Epithelial cell of esophagus (primary cell): ENCODE measurements around the gene ACVR1.

Source experiments
- DNase-seq: peaks from one replicate; pipeline ENCODE4 v3.0.0; 2010; ENCODE audit warnings: low read depth
- H3K4me3 ChIP-seq: 2 replicates; pipeline ENCODE4 v1.5.1; 2011; ENCODE audit warnings: mild to moderate bottlenecking, low read length, control low read depth
- CTCF ChIP-seq: IDR thresholded peaks from 2 replicates; pipeline ENCODE4 v1.5.1; 2011; ENCODE audit warnings: low read depth, mild to moderate bottlenecking, low read length, control low read depth, inconsistent platforms; ENCODE audit not compliant: insufficient read depth; ENCODE audit errors: missing control alignments

Gene ACVR1

GRCh38 chr2:157777427-157777826, 98.7 kb downstream of the ACVR1 start:
- TF ChIP-seq CTCF: peak; percentile 73
- H3K4me3 ChIP-seq: no peak overlapping the region
- DNase-seq: peak; percentile 62

- no peak for DNase-seq
- H3K4me3 ChIP-seq: no peak overlapping the region
Measured at GRCh38 chr2:157771234-157771633, 104.9 kb downstream of the ACVR1 start.

GRCh38 chr2:157769856-157770255, 106.3 kb downstream of the ACVR1 start:
- no peak for TF ChIP-seq CTCF
- no peak overlapping the region for H3K4me3 ChIP-seq
- no peak for DNase-seq

More at GRCh38 chr2:157771234-157771633, 104.9 kb downstream of the ACVR1 start:
- no peak for TF ChIP-seq CTCF

- TF ChIP-seq CTCF: no peak
- DNase-seq: no peak
- H3K4me3 ChIP-seq: no peak overlapping the region
Measured at GRCh38 chr2:157764386-157764785, 111.7 kb downstream of the ACVR1 start.

- no peak overlapping the region for H3K4me3 ChIP-seq
- DNase-seq: peak; percentile 21
- no peak for TF ChIP-seq CTCF
Measured at GRCh38 chr2:157761520-157761919, 114.6 kb downstream of the ACVR1 start.

GRCh38 chr2:157760949-157761348, 115.2 kb downstream of the ACVR1 start:
- TF ChIP-seq CTCF: no peak
- H3K4me3 ChIP-seq: no peak overlapping the region
- no peak for DNase-seq

- no peak for DNase-seq
- TF ChIP-seq CTCF: no peak
- H3K4me3 ChIP-seq: no peak overlapping the region
Measured at GRCh38 chr2:157759855-157760254, 116.3 kb downstream of the ACVR1 start.
